ENCODE results near the gene ABCB8. TPM values are rescaled to one million over a fixed set of nuclear protein-coding genes. Genes with fewer than 3 reads are reported as not detected.
"Not testable (repeated sequence)": the region's sequence is repeated elsewhere in the genome, so short reads cannot be mapped to it uniquely, and the experiment has no call there.

Gene ABCB8
- total RNA-seq, 1 donor from 2014 or later, result 27.6 TPM

DNA sequence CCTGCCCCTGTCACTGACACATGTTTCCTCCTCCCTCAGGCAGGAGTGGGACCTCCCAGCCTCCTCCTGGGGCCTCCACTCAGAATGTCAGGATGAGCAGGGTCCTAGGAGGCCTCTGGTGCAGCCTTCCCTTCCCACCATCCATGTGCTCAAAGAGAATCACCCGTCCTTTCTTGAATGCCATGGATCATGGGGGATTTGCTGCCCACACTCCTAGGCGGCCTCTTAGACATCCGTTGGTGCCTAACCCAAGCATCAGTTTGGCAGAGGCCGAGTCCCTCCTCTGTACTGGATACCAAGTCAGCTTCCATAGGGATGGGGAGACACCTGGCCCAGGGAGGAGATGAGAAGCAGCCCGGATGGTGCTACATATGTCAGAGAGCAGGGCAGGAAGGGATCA, 30.4 kb upstream of the ABCB8 start:
- no peak for DNase-seq (ENCODE audit: low spot score)

DNA sequence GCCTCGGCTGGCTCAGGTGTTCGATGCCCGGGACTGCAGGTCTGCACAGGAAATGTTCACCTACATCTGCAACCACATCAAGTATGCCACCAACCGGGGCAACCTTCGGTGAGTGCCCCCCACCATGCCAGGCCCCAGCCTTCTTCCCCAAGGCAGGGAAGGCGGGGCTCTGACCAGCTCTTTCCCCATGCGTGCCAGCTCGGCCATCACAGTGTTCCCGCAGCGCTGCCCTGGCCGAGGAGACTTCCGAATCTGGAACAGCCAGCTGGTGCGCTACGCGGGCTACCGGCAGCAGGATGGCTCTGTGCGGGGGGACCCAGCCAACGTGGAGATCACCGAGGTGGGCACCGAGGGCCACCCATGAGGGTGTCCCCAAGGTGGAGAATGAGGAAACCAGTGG, 29.9 kb upstream of the ABCB8 start:
- no peak for DNase-seq (ENCODE audit: low spot score)

DNA sequence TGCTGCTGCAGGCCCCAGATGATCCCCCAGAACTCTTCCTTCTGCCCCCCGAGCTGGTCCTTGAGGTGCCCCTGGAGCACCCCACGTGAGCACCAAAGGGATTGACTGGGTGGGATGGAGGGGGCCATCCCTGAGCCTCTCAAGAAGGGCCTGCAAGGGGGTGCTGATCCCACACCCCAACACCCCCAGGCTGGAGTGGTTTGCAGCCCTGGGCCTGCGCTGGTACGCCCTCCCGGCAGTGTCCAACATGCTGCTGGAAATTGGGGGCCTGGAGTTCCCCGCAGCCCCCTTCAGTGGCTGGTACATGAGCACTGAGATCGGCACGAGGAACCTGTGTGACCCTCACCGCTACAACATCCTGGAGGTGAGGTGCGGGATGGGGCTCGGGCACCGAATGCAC, 29.2 kb upstream of the ABCB8 start:
- no peak for DNase-seq (ENCODE audit: low spot score)

DNA sequence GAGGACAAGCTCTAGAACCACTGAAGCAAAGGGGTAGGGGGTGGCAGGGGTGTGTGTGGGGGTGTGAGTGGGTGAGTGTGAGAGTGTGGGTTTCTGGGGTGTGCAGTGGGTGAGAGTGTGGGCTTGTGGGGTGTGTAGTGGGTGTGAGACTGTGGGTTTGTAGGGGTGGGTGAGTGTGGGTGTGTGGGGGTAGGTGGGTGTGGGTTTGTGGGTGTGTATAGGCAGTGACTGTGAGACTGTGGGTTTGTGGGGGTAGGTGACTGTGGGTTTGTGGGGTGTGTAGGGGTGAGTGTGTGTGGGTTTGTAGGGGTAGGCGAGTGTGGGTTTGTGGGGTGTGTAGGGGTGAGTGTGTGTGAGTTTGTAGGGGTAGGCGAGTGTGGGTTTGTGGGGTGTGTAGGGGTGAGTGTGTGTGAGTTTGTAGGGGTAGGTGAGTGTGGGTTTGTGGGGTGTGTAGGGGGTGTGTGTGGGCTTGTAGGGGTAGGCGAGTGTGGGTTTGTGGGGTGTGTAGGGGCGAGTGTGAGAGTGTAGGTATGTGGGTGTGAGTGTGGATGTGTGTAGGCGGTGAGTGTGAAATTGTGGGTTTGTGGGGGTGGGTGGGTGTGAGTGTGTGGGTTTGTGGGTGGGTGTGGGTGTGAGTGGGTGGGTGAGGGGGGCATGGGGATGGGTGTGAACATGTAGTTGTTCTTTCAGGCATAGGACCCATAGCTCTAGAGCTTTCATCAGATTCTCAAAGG, 28.6 kb upstream of the ABCB8 start:
- no peak for DNase-seq (ENCODE audit: low spot score)

DNA sequence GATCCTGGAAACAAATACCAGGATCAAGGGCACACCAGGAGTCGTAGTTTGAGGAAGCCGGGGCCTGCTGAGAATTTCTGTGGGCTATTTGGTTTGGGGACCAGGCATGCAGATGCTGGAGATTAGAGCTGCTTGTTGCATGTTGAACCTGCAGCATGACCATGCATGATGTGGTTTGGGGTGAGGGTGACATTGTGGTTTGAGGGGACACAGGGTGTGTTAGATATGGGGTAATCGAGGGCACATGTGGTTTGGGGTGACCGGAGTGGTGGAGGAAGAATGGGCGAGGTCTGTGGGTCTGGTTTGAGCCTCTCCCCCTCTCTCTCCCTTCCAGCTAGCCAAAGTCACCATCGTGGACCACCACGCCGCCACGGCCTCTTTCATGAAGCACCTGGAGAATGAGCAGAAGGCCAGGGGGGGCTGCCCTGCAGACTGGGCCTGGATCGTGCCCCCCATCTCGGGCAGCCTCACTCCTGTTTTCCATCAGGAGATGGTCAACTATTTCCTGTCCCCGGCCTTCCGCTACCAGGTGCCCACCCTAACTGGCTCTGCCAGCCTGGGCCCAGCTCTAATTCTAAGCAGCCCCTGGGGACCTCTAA, 27.3 kb upstream of the ABCB8 start:
- DNase-seq (ENCODE audit: low spot score), result no peak

DNA sequence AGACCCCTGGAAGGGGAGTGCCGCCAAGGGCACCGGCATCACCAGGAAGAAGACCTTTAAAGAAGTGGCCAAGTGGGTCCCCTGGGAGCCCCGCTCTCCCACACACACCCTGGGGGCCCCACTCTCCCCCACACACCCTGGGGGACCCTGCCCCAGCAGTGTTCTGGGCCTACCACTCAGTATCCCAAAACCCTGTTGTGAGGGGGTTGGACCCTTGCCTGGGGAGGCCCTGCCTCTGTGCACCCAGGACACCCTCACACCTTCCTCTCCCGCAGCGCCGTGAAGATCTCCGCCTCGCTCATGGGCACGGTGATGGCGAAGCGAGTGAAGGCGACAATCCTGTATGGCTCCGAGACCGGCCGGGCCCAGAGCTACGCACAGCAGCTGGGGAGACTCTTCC, 26.7 kb upstream of the ABCB8 start:
- DNase-seq (ENCODE audit: low spot score), result no peak

DNA sequence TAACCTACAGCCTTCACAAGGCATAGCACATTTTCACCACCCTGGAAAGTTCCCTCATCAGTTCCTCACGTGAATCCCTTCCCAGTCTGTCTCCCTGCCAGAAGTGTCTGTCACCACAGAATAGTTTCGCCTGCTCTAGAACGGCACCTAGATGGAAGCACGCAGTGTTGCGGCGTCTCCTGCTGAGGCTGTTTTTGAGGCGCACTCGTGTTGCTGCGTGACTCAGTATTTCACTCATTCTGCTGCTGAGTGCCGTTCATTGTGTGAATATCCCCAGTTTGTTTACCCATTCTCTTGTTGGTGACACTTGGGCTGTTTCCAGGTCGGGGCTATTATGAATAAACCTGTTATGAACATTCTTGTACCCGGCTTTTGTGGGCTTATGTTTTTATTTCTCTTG, 24.7 kb upstream of the ABCB8 start:
- no peak for DNase-seq (ENCODE audit: low spot score)

DNA sequence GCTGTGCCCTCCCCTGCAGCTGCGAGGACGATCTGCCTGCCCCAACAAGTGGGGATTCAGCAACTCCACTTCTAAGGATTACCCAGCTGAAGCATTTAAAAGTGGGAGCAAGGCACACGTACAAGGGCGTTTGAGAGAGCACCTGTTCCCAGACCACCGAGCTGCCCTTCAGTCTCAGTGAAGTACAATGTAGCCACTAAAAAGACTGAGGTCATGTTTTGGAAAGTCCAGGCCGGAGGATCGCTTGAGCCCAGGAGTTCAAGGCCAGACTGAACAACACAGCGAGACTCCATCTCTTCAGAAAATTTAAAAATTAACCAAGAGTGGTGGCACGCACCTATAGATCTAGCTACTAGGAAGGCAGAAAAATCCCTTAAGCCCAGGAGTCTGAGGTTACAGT, 22.7 kb upstream of the ABCB8 start:
- no peak for DNase-seq (ENCODE audit: low spot score)

DNA sequence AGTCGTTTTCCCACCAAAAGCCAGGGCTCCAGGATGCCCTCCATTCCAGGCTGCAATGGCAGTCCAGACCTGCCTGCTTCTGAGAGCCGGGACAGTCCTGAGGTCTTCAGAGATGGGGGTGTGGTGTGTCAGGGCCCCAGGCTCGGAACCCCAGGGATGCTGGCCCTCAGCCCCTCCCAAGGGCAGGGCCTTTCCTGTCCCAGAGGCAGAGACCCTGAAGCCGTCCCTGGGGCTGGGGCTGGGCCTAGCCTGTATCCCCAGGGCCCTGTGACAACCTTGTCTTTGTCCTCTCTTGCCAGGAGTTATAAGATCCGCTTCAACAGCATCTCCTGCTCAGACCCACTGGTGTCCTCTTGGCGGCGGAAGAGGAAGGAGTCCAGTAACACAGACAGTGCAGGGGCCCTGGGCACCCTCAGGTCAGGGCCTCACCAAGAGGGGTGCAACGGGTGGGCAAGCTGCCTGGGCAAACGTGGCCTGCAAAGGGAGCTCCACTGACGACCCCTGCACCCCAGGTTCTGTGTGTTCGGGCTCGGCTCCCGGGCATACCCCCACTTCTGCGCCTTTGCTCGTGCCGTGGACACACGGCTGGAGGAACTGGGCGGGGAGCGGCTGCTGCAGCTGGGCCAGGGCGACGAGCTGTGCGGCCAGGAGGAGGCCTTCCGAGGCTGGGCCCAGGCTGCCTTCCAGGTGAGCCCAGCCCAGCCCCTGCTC, 21.5 kb upstream of the ABCB8 start:
- DNase-seq (ENCODE audit: low spot score), result no peak

DNA sequence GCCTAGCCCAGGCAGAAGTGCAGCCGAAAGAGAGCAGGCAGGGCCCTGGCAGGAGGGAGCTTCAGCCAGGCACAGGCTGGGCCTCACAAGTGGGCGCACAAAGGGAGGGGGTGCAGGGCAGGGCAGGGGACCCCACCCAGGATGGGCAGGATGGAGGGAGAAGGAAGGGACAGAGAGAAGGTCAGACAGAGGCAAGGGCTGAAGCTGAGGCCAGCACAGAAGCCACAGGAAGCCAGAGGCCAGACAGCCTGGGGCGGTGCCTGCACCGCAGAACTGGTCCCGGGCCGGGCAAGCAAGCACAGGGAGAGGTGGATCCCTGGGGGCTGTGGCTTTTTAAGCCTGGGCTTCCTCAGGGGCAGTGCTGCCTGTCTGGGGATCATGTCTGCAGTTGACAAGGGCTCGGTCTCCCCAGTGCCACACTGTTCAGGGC, 20.8 kb upstream of the ABCB8 start:
- DNase-seq (ENCODE audit: low spot score), result no peak

DNA sequence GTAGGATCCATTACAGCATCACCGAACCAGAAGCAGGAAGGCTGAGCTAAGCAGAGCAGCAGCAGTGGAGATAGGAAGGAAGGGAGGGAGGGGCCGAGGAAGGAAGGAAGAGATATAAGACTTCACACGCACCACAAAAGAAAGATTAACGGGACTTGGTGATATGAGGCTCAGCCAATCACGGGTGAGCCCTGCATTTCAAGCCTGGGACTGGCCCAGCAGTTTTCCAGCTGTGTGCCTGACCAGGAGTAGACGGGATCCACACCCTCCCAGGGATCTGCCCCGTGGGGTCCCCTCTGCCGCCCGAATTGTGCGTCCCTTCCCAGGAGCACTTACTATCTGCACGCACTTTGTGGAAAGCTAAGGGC, 20.1 kb upstream of the ABCB8 start:
- no peak for DNase-seq (ENCODE audit: low spot score)

DNA sequence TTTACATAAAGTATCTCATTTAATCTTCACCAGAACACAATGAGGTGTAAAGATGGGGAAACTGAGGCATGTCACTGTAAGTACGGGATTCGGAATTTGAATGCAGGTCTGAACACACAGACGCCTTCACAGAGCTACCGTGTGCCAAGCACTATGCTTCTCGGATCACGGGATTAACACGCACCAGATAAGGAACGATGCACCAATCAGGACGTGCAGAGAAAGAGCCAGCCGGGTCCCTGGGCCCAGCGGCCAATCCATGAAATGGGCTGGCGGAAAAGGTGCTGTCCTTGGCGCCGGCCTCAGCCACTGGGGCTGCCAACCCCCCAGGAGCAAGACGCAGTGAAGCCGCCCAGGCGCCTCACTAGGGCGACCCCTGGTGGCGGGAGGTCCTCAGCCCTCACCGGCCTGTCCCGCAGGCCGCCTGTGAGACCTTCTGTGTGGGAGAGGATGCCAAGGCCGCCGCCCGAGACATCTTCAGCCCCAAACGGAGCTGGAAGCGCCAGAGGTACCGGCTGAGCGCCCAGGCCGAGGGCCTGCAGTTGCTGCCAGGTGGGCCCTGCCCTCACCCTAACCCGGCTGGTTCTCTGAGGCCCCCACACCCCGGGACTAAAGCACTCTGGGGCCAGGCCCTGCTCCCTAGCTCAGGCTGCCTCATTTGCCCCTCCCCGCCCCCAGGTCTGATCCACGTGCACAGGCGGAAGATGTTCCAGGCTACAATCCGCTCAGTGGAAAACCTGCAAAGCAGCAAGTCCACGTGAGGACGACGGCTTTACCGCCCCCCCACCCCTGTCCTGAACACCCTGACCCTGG, 19.5 kb upstream of the ABCB8 start:
- DNase-seq (ENCODE audit: low spot score), result no peak

DNA sequence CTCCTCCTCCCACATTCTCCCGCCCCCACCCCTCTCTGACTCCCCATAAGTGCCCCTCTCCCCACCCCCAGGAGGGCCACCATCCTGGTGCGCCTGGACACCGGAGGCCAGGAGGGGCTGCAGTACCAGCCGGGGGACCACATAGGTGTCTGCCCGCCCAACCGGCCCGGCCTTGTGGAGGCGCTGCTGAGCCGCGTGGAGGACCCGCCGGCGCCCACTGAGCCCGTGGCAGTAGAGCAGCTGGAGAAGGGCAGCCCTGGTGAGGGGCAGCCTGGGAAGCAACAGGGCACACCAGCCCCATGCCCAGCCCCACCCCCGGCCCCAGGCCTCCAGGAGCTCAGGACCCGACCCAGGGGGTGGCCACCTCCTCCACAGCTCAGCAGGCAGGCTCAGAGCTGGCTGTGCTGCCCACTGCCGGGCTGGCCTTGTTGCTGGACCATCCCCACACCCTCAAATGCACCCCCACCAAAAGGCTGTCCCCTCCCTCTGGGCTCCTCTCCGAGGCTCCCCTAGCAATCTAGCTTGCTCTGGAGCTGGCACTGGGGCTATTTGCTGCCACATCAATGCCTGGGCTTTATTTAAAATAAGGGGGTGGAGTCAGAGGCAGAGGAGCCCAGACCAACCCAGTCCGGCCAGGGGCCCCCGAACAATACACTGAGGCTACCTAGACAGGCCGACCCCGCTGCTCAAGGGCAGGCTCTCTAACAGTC, 18.8 kb upstream of the ABCB8 start:
- no peak for DNase-seq (ENCODE audit: low spot score)

DNA sequence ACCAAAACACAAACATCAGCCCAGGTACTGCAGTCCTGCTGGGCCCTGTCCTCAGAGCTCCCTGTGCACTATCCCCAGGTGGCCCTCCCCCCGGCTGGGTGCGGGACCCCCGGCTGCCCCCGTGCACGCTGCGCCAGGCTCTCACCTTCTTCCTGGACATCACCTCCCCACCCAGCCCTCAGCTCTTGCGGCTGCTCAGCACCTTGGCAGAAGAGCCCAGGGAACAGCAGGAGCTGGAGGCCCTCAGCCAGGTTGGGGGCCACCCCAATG, 18.3 kb upstream of the ABCB8 start:
- DNase-seq (ENCODE audit: low spot score), result no peak

DNA sequence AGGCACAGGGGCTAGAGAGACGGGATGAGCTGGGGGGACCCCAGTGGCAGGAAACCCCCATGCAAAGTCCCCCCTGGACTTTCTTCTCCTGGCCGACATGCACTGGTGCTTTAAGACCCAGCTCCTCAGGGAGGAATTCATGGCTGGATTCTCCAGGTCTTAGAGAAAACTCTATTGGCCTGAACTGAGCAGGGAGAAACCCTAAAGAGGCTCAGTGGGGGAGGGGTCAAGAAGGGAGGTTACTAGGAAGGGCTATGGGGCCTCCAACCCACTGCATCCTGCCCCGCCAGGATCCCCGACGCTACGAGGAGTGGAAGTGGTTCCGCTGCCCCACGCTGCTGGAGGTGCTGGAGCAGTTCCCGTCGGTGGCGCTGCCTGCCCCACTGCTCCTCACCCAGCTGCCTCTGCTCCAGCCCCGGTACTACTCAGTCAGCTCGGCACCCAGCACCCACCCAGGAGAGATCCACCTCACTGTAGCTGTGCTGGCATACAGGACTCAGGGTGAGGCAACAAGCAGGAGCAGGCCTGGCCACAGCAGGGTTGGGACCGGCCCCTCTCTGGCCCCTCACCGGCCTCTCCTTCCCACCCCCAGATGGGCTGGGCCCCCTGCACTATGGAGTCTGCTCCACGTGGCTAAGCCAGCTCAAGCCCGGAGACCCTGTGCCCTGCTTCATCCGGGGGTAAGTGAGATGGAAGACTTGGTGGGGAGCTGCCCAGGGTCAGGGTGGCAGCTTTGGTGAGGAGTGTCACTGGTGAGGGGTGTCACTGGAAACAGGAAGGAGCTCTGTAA, 17.7 kb upstream of the ABCB8 start:
- DNase-seq (ENCODE audit: low spot score), result no peak

DNA sequence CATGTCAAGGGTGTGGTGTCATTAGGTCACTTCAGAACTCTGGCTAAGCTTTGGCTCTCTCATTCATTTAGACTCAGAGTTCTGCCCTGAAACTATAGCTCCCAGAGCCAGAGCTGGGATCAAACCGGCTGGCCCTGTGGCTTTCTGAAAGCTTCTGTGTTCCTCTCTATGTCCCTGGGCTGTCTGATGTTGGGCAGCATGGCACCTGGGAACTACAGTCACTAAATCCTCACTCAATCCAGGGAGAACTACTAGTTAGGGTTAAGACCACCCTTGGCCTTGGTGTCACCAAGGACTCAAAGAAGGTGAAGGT, 17.2 kb upstream of the ABCB8 start:
- DNase-seq (ENCODE audit: low spot score), result no peak

DNA sequence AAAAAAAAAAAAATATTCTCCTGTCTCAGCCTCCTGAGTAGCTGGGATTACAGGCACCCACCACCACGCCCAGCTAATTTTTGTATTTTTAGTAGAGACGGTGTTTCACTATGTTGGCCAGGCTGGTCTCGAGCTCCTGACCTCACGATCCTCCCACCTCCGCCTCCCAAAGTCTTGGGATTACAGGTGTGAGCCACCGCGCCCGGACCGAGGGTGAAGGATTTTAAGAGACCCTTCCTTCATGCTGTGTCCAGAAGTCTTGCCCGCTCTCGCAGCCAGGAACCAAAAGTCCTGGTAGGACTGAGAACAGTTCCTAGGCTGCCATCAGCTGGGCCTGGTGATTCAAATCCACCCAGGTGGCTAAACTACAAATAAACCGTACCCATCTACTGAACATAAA, 16.6 kb upstream of the ABCB8 start:
- not testable (repeated sequence) for DNase-seq (ENCODE audit: low spot score)

DNA sequence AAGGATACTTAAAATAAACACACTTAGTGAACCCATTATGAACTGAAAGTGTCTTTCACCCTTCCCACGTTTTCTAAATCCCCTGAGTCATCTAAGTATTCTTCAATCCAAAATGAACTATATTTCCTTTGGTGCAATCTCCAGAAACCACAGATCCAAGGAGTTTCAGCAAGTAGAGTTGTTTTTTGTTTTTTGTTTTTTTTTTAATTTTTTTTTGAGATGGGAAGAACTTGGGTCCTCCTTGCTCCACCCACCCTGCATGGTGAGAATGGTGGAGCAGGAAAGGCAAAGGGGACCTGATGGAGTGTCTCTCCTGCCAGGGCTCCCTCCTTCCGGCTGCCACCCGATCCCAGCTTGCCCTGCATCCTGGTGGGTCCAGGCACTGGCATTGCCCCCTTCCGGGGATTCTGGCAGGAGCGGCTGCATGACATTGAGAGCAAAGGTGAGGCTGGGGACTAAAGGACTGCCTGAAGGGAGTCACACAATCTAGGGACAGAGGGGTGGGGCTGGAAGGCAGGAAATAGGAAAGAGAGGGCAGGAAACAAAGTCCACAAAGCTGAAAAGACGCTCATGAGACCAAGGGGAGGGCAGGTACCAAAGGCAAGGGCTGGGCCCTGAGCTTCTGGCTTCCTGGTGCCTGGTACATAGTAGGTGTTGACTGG, 16.1 kb upstream of the ABCB8 start:
- DNase-seq (ENCODE audit: low spot score), result no peak

DNA sequence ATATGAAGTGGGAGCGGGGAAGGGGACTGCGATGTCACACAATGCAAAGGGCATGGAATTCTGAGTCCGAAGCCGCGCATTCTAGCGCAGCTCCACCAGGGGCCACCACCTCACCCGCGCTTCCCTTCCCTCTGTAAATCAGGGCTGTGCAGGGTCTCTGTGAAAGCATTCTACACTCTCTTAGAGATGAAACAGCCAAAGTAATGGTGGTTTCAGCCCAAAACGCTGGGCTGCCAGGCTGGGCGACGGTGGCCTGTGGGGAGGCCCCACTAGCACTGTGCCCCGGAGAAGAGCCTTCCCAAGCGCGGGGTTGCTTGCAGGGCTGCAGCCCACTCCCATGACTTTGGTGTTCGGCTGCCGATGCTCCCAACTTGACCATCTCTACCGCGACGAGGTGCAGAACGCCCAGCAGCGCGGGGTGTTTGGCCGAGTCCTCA, 15.3 kb upstream of the ABCB8 start:
- DNase-seq (ENCODE audit: low spot score), result no peak

DNA sequence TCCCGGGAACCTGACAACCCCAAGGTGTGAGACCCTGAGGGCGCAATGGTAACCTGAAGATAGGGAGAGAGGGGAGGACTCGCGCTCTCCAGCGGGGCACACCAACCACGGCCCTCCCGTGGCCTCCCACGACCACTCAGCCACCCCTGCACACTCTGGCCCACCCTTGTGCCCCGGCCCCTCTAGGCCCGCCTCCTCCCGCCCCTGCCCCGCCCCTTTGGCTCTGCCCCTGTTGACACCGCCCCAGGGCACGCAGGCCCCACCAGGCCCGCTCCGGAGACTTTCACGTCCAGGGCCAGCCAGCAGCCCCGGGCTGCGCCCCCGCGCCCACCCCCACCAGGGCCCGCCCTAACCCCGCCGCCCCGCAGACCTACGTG, 14.9 kb upstream of the ABCB8 start:
- no peak for DNase-seq (ENCODE audit: low spot score)
